Right atrium auricular region (tissue), 2 donors: ENCODE data around the gene DPP6. TPM values are rescaled to one million over a fixed set of nuclear protein-coding genes. Genes with fewer than 3 reads are reported as not detected.

Source experiments
- DNase-seq: peaks from one replicate; pipeline ENCODE4 v3.0.0-alpha.2; 2019; ENCODE audit warnings: low spot score
- H3K27ac ChIP-seq, 2 donors: fragments of 200-600 bp; sonication (generic); 1 replicate in 1 of 2; 2 replicates in 1 of 2; pipeline ENCODE4 v1.5.1; 2016 to 2019
- H3K27me3 ChIP-seq, 2 donors: fragments of 200-600 bp; sonication (generic); one replicate each; pipeline versions ENCODE4 v1.5.1 to v1.6.0; 2017 to 2019
- H3K36me3 ChIP-seq: fragments of 200-600 bp; sonication (generic); one replicate; pipeline ENCODE4 v1.5.1; 2016
- H3K4me1 ChIP-seq, 2 donors: fragments of 200-600 bp; sonication (generic); one replicate each; pipeline versions ENCODE4 v1.5.1 to v1.6.0; 2017 to 2019
- H3K4me3 ChIP-seq, 2 donors: fragments of 200-600 bp; sonication (generic); 1 replicate in 1 of 2; 2 replicates in 1 of 2; pipeline ENCODE4 v1.5.1; 2017 to 2019; ENCODE audit warnings: mild to moderate bottlenecking in 1 of 2, moderate library complexity in 1 of 2
- H3K9me3 ChIP-seq, 2 donors: fragments of 200-600 bp; sonication (generic); one replicate each; pipeline ENCODE4 v1.5.1; 2019
- CTCF ChIP-seq, 2 donors: fragments of 200-600 bp; sonication (generic); IDR thresholded peaks; one replicate each; pipeline ENCODE4 v1.5.1; 2019; ENCODE audit warnings: antibody characterized with exemption in 2 of 2
- total RNA-seq, 2 donors: library from RNA; depleted of rRNA; stranded (reverse); fragments of >200 nt; gene quantifications; one replicate each; pipeline ENCODE4 v1.1.0, GENCODE V29; 2016

Gene DPP6
- total RNA-seq, 2 donors from 2014 or later: 0.35 to 0.85 TPM

GRCh38 chr7:154371424-154371823, 319.2 kb downstream of the DPP6 start:
- Histone ChIP-seq H3K36me3 (no peaks in the 10 kb centered on the region), H3K27me3 (no peaks in the 10 kb centered on the region), H3K9me3 (no peaks in the 10 kb centered on the region), H3K27ac (no peak overlapping the region), H3K4me1 (no peaks in the 10 kb centered on the region), H3K4me3 (no peak overlapping the region)
- DNase-seq: no peak
- no peak for TF ChIP-seq CTCF (IDR thresholded peaks at IDR 0.05)

- H3K36me3 ChIP-seq: no peaks in the 10 kb centered on the region
- no peak overlapping the region for H3K27ac ChIP-seq
- no peaks in the 10 kb centered on the region for H3K4me1 ChIP-seq
- no peaks in the 10 kb centered on the region for H3K27me3 ChIP-seq
- no peak overlapping the region for H3K4me3 ChIP-seq
- no peak for TF ChIP-seq CTCF (IDR thresholded peaks at IDR 0.05)
- no peaks in the 10 kb centered on the region for H3K9me3 ChIP-seq
- no peak for DNase-seq
Observed at GRCh38 chr7:154372011-154372601, 319.9 kb downstream of the DPP6 start.

- no peak for TF ChIP-seq CTCF (IDR thresholded peaks at IDR 0.05)
- Histone ChIP-seq H3K9me3 (no peaks in the 10 kb centered on the region), H3K36me3 (no peaks in the 10 kb centered on the region), H3K4me3 (no peak overlapping the region), H3K27me3 (no peaks in the 10 kb centered on the region), H3K4me1 (no peaks in the 10 kb centered on the region), H3K27ac (no peak overlapping the region)
- DNase-seq: no peak
Observed at GRCh38 chr7:154373956-154374355, 321.8 kb downstream of the DPP6 start.

- H3K4me3 ChIP-seq: no peak overlapping the region
- no peaks in the 10 kb centered on the region for H3K27me3 ChIP-seq
- H3K27ac ChIP-seq: no peak overlapping the region
- no peaks in the 10 kb centered on the region for H3K4me1 ChIP-seq
- H3K36me3 ChIP-seq: no peaks in the 10 kb centered on the region
- no peaks in the 10 kb centered on the region for H3K9me3 ChIP-seq
- DNase-seq: no peak
- no peak for TF ChIP-seq CTCF (IDR thresholded peaks at IDR 0.05)
Observed at GRCh38 chr7:154375956-154376355, 323.8 kb downstream of the DPP6 start.

GRCh38 chr7:154380771-154381170, 328.6 kb downstream of the DPP6 start:
- no peaks in the 10 kb centered on the region for H3K4me1 ChIP-seq
- no peaks in the 10 kb centered on the region for H3K9me3 ChIP-seq
- H3K4me3 ChIP-seq: no peak overlapping the region
- TF ChIP-seq CTCF (IDR thresholded peaks at IDR 0.05): no peak
- H3K27ac ChIP-seq: no peak overlapping the region
- H3K36me3 ChIP-seq: no peaks in the 10 kb centered on the region
- H3K27me3 ChIP-seq: no peaks in the 10 kb centered on the region
- no peak for DNase-seq

GRCh38 chr7:154383045-154383444, 330.8 kb downstream of the DPP6 start:
- Histone ChIP-seq H3K4me3 (no peak overlapping the region), H3K27me3 (no peaks in the 10 kb centered on the region), H3K9me3 (no peaks in the 10 kb centered on the region), H3K27ac (no peak overlapping the region), H3K36me3 (no peaks in the 10 kb centered on the region), H3K4me1 (no peaks in the 10 kb centered on the region)
- DNase-seq: no peak
- TF ChIP-seq CTCF (IDR thresholded peaks at IDR 0.05): no peak
